Measurements from ENCODE around the gene CDC42EP4.
"Not testable (repeated sequence)": the region's sequence is repeated elsewhere in the genome, so short reads cannot be mapped to it uniquely, and the experiment has no call there.

Gene CDC42EP4

GRCh38 chr17:73318836-73319235, 7.0 kb upstream of the CDC42EP4 start:
- DNase-seq, result no peak

DNA sequence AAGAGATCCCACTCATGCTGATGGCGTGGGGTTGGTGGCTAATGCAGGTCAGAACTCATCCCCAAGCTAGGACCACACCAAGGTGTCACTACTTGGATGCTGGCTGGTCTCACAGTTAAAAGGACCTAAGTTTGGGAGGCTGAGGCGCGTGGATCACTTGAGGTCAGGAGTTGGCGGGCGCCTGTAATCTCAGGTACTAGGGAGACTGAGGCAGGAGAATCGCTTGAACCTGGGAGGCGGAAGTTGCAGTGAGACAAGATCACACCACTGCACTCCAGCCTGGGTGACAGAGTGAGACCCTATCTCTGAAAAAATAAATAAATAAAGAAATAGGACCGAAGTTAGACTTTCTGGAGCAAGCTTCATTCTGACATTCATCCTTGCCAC, 6.6 kb upstream of the CDC42EP4 start:
- DNase-seq, result no peak

- DNase-seq, result no peak
Observed at GRCh38 chr17:73317513-73318426, 6.0 kb upstream of the CDC42EP4 start.

- DNase-seq, result no peak
Observed at GRCh38 chr17:73316919-73317505, 5.2 kb upstream of the CDC42EP4 start.

GRCh38 chr17:73315471-73315870, 3.7 kb upstream of the CDC42EP4 start:
- no peak for DNase-seq

DNA sequence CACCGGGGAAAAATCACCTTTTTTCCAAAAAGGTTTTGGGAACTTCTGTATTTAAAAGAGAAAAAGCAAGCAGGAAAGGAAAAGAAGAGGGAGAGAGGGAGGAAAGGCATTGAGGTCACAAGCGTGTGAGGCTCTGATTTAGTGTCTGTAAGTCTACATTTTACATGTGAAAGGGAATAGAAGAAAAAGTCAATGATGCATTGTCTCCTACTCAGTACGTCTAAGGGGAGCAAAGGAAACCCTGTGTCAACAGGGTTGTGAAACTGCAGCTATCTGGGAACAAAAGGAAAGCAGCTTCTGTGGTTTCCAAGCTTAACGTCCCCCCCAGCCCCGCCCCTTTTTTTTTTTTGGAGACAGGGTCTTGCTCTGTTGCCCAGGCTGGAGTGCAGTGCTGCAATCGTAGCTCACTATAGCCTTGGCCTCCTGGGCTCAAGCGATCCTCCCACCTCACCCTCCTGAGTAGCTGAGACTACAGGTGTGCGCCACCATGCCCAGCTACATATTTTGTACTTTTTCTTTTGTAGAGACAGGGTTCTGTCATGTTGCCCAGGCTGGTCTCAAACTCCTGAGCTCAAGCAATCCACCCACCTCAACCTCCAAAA, 1.8 kb upstream of the CDC42EP4 start:
- DNase-seq, result no peak

GRCh38 chr17:73312887-73313286, 1.1 kb upstream of the CDC42EP4 start:
- not testable (repeated sequence) for DNase-seq

GRCh38 chr17:73311428-73311780, 397 bp downstream of the CDC42EP4 start:
- DNase-seq, result no peak

GRCh38 chr17:73309727-73310596, 1.8 kb downstream of the CDC42EP4 start:
- no peak for DNase-seq

DNA sequence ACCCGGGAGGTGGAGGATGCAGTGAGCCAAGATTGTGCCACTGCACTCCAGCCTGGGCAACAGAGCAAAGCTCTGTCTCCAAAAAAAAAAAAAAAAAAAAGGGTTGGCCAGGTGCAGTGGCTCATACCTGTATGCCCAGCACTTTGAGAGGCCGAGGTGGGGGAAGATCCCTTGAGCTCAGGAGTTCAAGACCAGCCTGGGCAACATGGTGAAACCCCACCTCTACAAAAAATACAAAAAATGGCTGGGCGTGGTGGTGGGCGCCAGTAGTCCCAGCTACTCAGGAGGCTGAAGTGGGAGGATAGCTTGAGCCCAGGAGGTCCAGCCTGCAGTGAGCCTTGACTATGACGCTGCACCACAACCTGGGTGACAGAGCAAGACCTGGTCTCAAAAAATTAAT, 2.8 kb downstream of the CDC42EP4 start:
- not testable (repeated sequence) for DNase-seq

DNA sequence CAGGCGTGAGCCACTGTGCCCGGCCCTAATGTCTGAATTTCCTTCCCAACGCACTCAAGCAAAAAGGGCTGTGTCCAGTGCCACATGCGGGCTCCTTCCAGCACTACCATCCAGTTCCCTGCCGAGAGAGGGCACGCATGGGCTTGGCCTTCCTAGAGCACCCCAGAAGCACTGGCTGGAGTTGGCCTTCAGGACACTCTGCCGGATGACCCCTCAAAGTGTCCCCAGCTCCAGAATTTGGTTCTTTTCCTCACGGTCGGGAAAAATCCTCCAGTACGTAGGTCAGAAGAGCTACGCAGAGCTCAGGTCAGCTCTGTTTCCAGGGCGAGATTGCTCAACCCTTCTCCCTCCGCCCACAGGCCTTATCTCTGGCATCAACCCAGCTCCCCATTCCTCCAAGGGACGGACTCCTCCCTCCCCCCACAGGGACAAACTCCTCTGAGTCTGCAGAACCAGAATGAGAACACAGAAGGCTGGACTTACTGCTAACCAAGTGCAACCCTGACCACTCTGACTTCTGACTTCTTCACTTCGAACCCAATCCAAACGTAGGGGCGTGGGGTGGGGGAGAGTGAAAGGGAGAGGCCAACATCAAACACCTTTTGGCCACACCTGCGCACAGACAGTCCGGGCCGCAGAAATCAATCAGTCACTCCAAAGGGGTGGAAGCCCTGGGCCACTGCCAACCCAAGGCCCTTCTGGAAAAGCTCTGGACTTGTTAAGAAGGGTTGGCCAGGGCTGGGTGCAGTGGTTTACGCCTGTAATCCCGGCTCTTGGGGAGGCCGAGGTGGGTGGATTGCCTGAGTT, 3.6 kb downstream of the CDC42EP4 start:
- no peak for DNase-seq

- no peak for DNase-seq
Observed at GRCh38 chr17:73307130-73307529, 4.7 kb downstream of the CDC42EP4 start.

DNA sequence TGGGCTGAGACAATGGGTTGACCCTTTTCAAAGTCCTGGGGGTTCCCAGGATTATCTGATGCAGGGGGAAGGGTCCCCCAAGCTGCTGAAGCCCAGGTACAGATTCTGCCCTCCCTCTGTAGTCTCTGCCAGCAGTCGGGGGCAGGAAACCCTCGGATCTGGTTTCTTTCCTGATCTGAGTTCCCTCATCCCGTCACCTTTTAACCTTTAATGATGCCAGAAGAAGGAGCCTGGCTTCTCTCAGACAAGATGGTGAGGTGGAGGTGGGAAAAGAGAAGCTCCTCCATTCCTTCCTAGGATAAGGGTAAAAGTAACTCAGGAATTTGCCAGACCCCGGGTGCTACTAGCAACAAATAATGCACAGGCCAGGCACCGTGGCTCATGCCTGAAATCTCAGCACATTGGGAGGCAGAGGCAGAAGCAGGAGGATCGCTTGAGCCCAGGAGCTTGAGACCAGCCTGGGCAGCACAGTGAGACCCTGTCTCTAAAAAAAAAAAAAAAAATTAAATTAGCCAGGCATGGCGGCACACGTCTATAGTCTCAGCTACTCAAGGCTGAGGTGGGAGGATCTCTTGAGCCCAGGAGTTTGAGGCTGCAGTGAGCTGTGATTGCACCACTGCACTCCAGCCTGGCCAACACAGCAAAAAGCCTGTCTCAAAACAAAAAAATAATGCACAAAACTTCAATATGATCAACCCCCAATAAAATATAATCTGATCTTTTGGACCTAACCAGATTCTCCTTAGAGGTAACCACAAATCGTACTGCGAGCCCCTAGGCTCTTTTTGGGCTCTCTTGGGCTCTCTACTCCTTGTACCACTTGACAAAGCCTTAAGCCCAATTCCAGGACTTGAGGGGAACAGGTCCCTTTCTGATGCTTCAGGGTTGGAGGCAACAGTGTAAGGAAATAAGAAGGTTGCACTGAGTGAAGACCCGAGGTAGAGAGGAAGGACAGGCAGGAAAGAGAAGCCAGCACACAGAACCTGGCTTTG, 5.7 kb downstream of the CDC42EP4 start:
- DNase-seq, result no peak

DNA sequence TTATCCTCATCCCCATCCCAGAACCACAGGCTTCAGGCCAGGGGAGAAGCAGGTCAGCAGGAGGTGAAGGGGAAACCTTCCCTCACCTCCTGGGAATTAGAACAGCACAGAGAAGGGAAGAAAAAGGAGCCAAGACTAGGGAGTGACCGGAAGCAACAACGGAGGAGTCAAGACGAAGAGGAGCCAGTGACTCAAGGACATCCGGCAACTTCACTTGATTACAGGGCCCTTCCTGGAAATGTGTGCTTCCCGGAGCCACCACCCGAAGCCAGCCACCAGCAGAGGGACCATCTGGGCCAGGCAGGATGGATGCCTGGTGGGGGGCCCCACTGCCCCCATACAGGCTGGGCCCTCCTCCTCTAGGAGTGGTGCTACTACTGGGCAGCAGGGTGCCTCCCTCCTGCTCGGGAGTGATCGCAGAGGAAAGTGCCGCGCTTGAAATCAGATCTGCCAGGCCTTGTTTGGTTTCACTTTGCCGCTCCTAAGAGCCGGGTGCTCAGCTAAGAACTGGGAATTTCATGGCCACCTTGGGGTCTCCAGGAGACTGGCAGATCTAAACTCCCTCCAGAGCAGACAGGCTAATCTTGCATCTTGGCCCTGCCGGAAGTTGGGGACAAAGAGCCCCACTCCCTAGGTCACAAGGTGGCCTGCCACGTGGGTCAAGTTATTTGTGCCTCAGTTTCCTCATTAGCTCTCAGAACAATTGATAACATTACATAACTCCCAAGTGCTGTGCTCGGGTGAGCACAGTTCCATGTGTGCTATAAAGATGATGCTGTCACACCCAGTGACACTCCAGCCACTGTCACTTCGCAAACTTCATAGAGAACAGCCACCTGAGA, 6.6 kb downstream of the CDC42EP4 start:
- DNase-seq, result no peak

GRCh38 chr17:73304438-73304837, 7.4 kb downstream of the CDC42EP4 start:
- DNase-seq, result no peak

GRCh38 chr17:73302189-73302588, 9.6 kb downstream of the CDC42EP4 start:
- no peak for DNase-seq

DNA sequence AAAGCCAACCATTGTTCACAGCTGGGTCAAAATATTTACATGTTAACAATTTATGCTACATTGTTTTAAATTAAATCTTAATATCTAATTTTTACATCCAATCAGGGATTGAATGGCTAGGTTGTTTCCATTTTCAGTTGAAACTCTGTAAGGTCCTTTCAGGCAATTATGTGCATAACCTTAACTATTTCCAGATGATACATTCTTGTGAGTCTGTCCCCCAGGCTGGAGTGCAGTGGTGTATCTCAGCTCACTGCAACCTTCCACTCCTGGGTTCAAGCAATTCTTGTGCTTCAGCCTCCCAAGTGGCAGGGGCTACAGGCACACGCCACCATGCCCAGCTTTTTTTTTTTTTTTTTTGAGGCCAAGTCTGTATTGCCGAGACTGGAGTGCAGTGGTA, 10.4 kb downstream of the CDC42EP4 start:
- DNase-seq, result no peak

- DNase-seq, result no peak
Observed at GRCh38 chr17:73300392-73300791, 11.4 kb downstream of the CDC42EP4 start.

DNA sequence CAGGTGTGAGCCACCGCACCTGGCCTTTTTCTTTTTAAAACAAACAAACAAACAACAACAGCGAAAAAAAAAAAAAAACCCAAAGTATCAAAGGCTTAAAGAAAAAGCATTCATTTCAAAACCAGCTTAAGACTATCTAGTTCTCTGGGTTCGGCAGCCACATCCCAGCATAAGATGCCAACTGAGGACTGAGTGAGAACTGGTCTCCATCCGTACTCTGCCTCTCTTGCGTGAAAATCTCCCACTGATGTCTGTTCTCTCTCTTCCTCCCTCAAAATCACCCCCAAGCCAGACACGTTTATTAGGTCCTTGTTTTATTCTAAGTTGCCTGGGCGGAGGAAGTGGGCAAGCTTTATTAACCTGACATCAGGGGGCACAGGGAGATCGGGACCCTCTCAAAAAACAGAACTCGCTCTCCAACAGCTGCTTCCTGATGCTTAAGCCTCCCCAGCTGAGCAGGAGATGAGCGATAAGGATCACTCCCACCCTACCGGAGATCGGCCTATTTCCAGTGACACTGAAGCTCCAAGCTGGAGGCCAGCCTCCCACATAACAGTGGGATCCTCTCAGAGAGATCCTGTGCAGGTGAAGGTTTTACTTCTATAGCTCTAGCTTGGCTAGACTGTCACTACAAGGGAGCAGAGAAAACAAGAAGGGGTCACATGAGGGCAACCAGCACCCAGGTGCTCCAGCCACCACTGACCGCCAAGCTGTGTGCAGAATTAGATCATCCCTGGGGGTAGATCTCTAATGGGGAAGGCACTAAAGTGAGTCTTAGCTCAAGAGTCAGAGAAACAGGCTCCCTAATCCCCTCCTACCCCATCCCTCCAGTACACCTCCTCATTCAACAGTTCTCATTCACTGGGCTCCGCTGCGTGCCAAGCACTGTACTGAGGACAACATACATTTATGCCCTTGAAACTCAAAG, 13.6 kb downstream of the CDC42EP4 start:
- no peak for DNase-seq

Data from activated naive CD4-positive, alpha-beta T cell treated with anti-CD3 and anti-CD28 coated beads, Interleukin-2, amount 50 U/mL, for 16 hours (primary cell).